Measurements from ENCODE around the gene ITGB1. TPM values are rescaled to one million over a fixed set of nuclear protein-coding genes. Genes with fewer than 3 reads are reported as not detected.

The ITGB1 gene
- total and polyA plus RNA-seq, 9 of the 15 experiments (the other 6 are each of a cell fraction or from before 2014, with no cell fraction given), result 40.2 to 194 (median 155) TPM

GRCh38 chr10:32949221-32949678 lies 8.8 kb downstream of the ITGB1 start (continued):
- TF ChIP-seq, protein P1, sequence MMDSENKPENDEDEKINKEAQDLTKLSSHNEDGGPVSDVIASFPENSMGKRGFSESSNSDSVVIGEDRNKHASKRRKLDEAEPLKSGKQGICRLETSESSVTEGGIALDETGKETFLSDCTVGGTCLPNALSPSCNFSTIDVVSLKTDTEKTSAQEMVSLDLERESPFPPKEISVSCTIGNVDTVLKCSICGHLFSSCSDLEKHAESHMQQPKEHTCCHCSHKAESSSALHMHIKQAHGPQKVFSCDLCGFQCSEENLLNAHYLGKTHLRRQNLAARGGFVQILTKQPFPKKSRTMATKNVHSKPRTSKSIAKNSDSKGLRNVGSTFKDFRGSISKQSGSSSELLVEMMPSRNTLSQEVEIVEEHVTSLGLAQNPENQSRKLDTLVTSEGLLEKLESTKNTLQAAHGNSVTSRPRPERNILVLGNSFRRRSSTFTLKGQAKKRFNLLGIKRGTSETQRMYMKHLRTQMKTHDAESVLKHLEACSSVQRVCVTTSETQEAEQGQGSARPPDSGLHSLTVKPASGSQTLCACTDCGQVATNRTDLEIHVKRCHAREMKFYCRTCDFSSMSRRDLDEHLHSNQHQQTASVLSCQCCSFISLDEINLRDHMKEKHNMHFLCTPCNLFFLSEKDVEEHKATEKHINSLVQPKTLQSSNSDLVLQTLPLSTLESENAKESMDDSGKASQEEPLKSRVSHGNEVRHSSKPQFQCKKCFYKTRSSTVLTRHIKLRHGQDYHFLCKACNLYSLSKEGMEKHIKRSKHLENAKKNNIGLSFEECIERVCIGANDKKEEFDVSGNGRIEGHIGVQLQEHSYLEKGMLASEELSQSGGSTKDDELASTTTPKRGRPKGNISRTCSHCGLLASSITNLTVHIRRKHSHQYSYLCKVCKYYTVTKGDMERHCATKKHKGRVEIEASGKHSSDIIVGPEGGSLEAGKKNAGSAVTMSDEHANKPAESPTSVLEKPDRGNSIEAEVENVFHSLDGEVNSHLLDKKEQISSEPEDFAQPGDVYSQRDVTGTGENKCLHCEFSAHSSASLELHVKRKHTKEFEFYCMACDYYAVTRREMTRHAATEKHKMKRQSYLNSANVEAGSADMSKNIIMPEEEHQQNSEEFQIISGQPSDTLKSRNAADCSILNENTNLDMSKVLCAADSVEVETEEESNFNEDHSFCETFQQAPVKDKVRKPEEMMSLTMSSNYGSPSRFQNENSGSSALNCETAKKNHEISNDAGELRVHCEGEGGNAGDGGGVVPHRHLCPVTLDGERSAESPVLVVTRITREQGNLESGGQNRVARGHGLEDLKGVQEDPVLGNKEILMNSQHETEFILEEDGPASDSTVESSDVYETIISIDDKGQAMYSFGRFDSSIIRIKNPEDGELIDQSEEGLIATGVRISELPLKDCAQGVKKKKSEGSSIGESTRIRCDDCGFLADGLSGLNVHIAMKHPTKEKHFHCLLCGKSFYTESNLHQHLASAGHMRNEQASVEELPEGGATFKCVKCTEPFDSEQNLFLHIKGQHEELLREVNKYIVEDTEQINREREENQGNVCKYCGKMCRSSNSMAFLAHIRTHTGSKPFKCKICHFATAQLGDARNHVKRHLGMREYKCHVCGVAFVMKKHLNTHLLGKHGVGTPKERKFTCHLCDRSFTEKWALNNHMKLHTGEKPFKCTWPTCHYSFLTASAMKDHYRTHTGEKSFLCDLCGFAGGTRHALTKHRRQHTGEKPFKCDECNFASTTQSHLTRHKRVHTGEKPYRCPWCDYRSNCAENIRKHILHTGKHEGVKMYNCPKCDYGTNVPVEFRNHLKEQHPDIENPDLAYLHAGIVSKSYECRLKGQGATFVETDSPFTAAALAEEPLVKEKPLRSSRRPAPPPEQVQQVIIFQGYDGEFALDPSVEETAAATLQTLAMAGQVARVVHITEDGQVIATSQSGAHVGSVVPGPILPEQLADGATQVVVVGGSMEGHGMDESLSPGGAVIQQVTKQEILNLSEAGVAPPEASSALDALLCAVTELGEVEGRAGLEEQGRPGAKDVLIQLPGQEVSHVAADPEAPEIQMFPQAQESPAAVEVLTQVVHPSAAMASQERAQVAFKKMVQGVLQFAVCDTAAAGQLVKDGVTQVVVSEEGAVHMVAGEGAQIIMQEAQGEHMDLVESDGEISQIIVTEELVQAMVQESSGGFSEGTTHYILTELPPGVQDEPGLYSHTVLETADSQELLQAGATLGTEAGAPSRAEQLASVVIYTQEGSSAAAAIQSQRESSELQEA (IDR thresholded peaks at IDR 0.05; ENCODE audit: low read depth), result no peak
- TF ChIP-seq MTA3 (IDR thresholded peaks at IDR 0.05; ENCODE audit: borderline replicate concordance), result no peak
- no peak for TF ChIP-seq CHD4 (IDR thresholded peaks at IDR 0.05; ENCODE audit: insufficient read depth, insufficient replicate concordance, low read depth, low read length, poor library complexity, severe bottlenecking)
